Measurements from ENCODE around the gene ABI1. TPM values are rescaled to one million over a fixed set of nuclear protein-coding genes. Genes with fewer than 3 reads are reported as not detected.

Gene ABI1
- total RNA-seq, 1 experiment from 2014 or later: 43.4 TPM

Other genes with a start within 250 kb of the ABI1 start
- 15.0 and 18.1 TPM in 2 replicates for gene PDSS1, start 163.3 kb downstream of the ABI1 start, total RNA-seq (2014; rRNA removed; shearing (Covaris generic); ENCODE audit: low replicate concordance)
- 4.3 and 4.5 TPM in 2 replicates for gene ANKRD26, start 239.5 kb upstream of the ABI1 start, total RNA-seq (2014; rRNA removed; shearing (Covaris generic); ENCODE audit: low replicate concordance)

Data from MG63 (cell line).